ENCODE results near the gene TVP23C. TPM values are rescaled to one million over a fixed set of nuclear protein-coding genes. Genes with fewer than 3 reads are reported as not detected.

TVP23C gene
- polyA plus RNA-seq, 4 donors, result 1.9 to 12.8 (median 3.3) TPM

GRCh38 chr17:15496735-15497670, 66.3 kb downstream of the TVP23C start:
- DNase-seq (no peak), FAIRE-seq (no peak)
- no peaks in the 10 kb centered on the region for H3K4me1 ChIP-seq (ENCODE audit: control insufficient read depth in 3 of 3, insufficient read depth in 2 of 3, low read depth in 1 of 3, low read length in 2 of 3)
- no peaks in the 10 kb centered on the region for H3K27me3 ChIP-seq (ENCODE audit: control insufficient read depth in 3 of 3, insufficient read depth in 3 of 3, low read length in 3 of 3)
- H3K27ac ChIP-seq (ENCODE audit: low read depth in 1 of 3, low read length in 2 of 3), result no peak overlapping the region
- peaks cover 0 to 31% (median 0%) of the 10 kb centered on the region in 3 donors for H3K36me3 ChIP-seq (ENCODE audit: control insufficient read depth in 3 of 3, insufficient read depth in 2 of 3, low read depth in 1 of 3, low read length in 3 of 3)
- 78 to 94% (median 91%) methylated on average over 7 of the region's 7 CpGs for WGBS, 3 donors
- H3K9me3 ChIP-seq (ENCODE audit: control insufficient read depth in 2 of 2, insufficient read depth in 1 of 2, low read depth in 1 of 2, low read length in 1 of 2), result no peaks in the 10 kb centered on the region
- H3K4me3 ChIP-seq (ENCODE audit: low read depth in 1 of 3, low read length in 3 of 3), result no peak overlapping the region

- Histone ChIP-seq H3K27me3 (ENCODE audit: control insufficient read depth in 3 of 3, insufficient read depth in 3 of 3, low read length in 3 of 3) (no peaks in the 10 kb centered on the region), H3K4me1 (ENCODE audit: control insufficient read depth in 3 of 3, insufficient read depth in 2 of 3, low read depth in 1 of 3, low read length in 2 of 3) (peaks cover 0 to 10% (median 2%) of the 10 kb centered on the region in 3 donors), H3K9me3 (ENCODE audit: control insufficient read depth in 2 of 2, insufficient read depth in 1 of 2, low read depth in 1 of 2, low read length in 1 of 2) (no peaks in the 10 kb centered on the region), H3K4me3 (ENCODE audit: low read depth in 1 of 3, low read length in 3 of 3) (no peak overlapping the region), H3K36me3 (ENCODE audit: control insufficient read depth in 3 of 3, insufficient read depth in 2 of 3, low read depth in 1 of 3, low read length in 3 of 3) (peaks cover 0 to 22% (median 0%) of the 10 kb centered on the region in 3 donors), H3K27ac (ENCODE audit: low read depth in 1 of 3, low read length in 2 of 3) (no peak overlapping the region)
- no peak for FAIRE-seq
- no peak for DNase-seq
Measured at GRCh38 chr17:15494821-15495220, 68.5 kb downstream of the TVP23C start.

- no peak for FAIRE-seq
- DNase-seq, result no peak
- no peaks in the 10 kb centered on the region for H3K27me3 ChIP-seq (ENCODE audit: control insufficient read depth in 3 of 3, insufficient read depth in 3 of 3, low read length in 3 of 3)
- peaks cover 0 to 11% (median 0%) of the 10 kb centered on the region in 3 donors for H3K36me3 ChIP-seq (ENCODE audit: control insufficient read depth in 3 of 3, insufficient read depth in 2 of 3, low read depth in 1 of 3, low read length in 3 of 3)
- no peak overlapping the region for H3K4me3 ChIP-seq (ENCODE audit: low read depth in 1 of 3, low read length in 3 of 3)
- H3K27ac ChIP-seq (ENCODE audit: low read depth in 1 of 3, low read length in 2 of 3), result no peak overlapping the region
- H3K9me3 ChIP-seq (ENCODE audit: control insufficient read depth in 2 of 2, insufficient read depth in 1 of 2, low read depth in 1 of 2, low read length in 1 of 2), result no peaks in the 10 kb centered on the region
- peaks cover 0 to 10% (median 2%) of the 10 kb centered on the region in 3 donors for H3K4me1 ChIP-seq (ENCODE audit: control insufficient read depth in 3 of 3, insufficient read depth in 2 of 3, low read depth in 1 of 3, low read length in 2 of 3)
- WGBS, 3 donors, result 8 to 88% (median 65%) methylated on average over 1 of the region's 1 CpG
Measured at GRCh38 chr17:15493693-15494035, 69.6 kb downstream of the TVP23C start.

GRCh38 chr17:15492791-15493692, 70.2 kb downstream of the TVP23C start:
- peaks cover 0 to 9% (median 0%) of the 10 kb centered on the region in 3 donors for H3K36me3 ChIP-seq (ENCODE audit: control insufficient read depth in 3 of 3, insufficient read depth in 2 of 3, low read depth in 1 of 3, low read length in 3 of 3)
- 90 to 96% (median 95%) methylated on average over 8 of the region's 8 CpGs for WGBS, 3 donors
- no peaks in the 10 kb centered on the region for H3K9me3 ChIP-seq (ENCODE audit: control insufficient read depth in 2 of 2, insufficient read depth in 1 of 2, low read depth in 1 of 2, low read length in 1 of 2)
- no peaks in the 10 kb centered on the region for H3K27me3 ChIP-seq (ENCODE audit: control insufficient read depth in 3 of 3, insufficient read depth in 3 of 3, low read length in 3 of 3)
- DNase-seq, result no peak
- H3K4me3 ChIP-seq (ENCODE audit: low read depth in 1 of 3, low read length in 3 of 3), result no peak overlapping the region
- no peak overlapping the region for H3K27ac ChIP-seq (ENCODE audit: low read depth in 1 of 3, low read length in 2 of 3)
- peaks cover 0 to 10% (median 2%) of the 10 kb centered on the region in 3 donors for H3K4me1 ChIP-seq (ENCODE audit: control insufficient read depth in 3 of 3, insufficient read depth in 2 of 3, low read depth in 1 of 3, low read length in 2 of 3)
- FAIRE-seq, result no peak

- peaks cover 0 to 12% (median 0%) of the 10 kb centered on the region in 3 donors for H3K36me3 ChIP-seq (ENCODE audit: control insufficient read depth in 3 of 3, insufficient read depth in 2 of 3, low read depth in 1 of 3, low read length in 3 of 3)
- WGBS, 3 donors, result 95 to 97% (median 95%) methylated on average over 4 of the region's 4 CpGs
- FAIRE-seq, result no peak
- H3K27me3 ChIP-seq (ENCODE audit: control insufficient read depth in 3 of 3, insufficient read depth in 3 of 3, low read length in 3 of 3), result no peaks in the 10 kb centered on the region
- no peak overlapping the region for H3K4me3 ChIP-seq (ENCODE audit: low read depth in 1 of 3, low read length in 3 of 3)
- no peak for DNase-seq
- no peak overlapping the region for H3K27ac ChIP-seq (ENCODE audit: low read depth in 1 of 3, low read length in 2 of 3)
- H3K4me1 ChIP-seq (ENCODE audit: control insufficient read depth in 3 of 3, insufficient read depth in 2 of 3, low read depth in 1 of 3, low read length in 2 of 3), result peaks cover 0 to 10% (median 2%) of the 10 kb centered on the region in 3 donors
- H3K9me3 ChIP-seq (ENCODE audit: control insufficient read depth in 2 of 2, insufficient read depth in 1 of 2, low read depth in 1 of 2, low read length in 1 of 2), result no peaks in the 10 kb centered on the region
Measured at GRCh38 chr17:15492186-15492585, 71.1 kb downstream of the TVP23C start.

- H3K4me3 ChIP-seq (ENCODE audit: low read depth in 1 of 3, low read length in 3 of 3), result no peak overlapping the region
- DNase-seq (peak; percentile 94 to 95), FAIRE-seq (no peak)
- H3K9me3 ChIP-seq (ENCODE audit: control insufficient read depth in 2 of 2, insufficient read depth in 1 of 2, low read depth in 1 of 2, low read length in 1 of 2), result no peaks in the 10 kb centered on the region
- H3K27ac ChIP-seq (ENCODE audit: low read depth in 1 of 3, low read length in 2 of 3), result peak overlapping the region; percentile 70 to 88 (median 85)
- peaks cover 0 to 12% (median 0%) of the 10 kb centered on the region in 3 donors for H3K36me3 ChIP-seq (ENCODE audit: control insufficient read depth in 3 of 3, insufficient read depth in 2 of 3, low read depth in 1 of 3, low read length in 3 of 3)
- H3K4me1 ChIP-seq (ENCODE audit: control insufficient read depth in 3 of 3, insufficient read depth in 2 of 3, low read depth in 1 of 3, low read length in 2 of 3), result peaks cover 0 to 10% (median 2%) of the 10 kb centered on the region in 3 donors
- 21 to 33% (median 31%) methylated on average over 11 of the region's 11 CpGs for WGBS, 3 donors
- no peaks in the 10 kb centered on the region for H3K27me3 ChIP-seq (ENCODE audit: control insufficient read depth in 3 of 3, insufficient read depth in 3 of 3, low read length in 3 of 3)
Measured at GRCh38 chr17:15490634-15491261, 72.5 kb downstream of the TVP23C start.

GRCh38 chr17:15488557-15488956, 74.7 kb downstream of the TVP23C start:
- Histone ChIP-seq H3K4me1 (ENCODE audit: control insufficient read depth in 3 of 3, insufficient read depth in 2 of 3, low read depth in 1 of 3, low read length in 2 of 3) (peaks cover 0 to 10% (median 2%) of the 10 kb centered on the region in 3 donors), H3K4me3 (ENCODE audit: low read depth in 1 of 3, low read length in 3 of 3) (no peak overlapping the region), H3K27ac (ENCODE audit: low read depth in 1 of 3, low read length in 2 of 3) (no peak overlapping the region), H3K36me3 (ENCODE audit: control insufficient read depth in 3 of 3, insufficient read depth in 2 of 3, low read depth in 1 of 3, low read length in 3 of 3) (peaks cover 0 to 15% (median 0%) of the 10 kb centered on the region in 3 donors), H3K9me3 (ENCODE audit: control insufficient read depth in 2 of 2, insufficient read depth in 1 of 2, low read depth in 1 of 2, low read length in 1 of 2) (no peaks in the 10 kb centered on the region), H3K27me3 (ENCODE audit: control insufficient read depth in 3 of 3, insufficient read depth in 3 of 3, low read length in 3 of 3) (no peaks in the 10 kb centered on the region)
- 96 to 100% (median 97%) methylated on average over 2 of the region's 2 CpGs for WGBS, 3 donors
- no peak for FAIRE-seq
- DNase-seq, result no peak

GRCh38 chr17:15485045-15485444, 78.2 kb downstream of the TVP23C start:
- H3K4me1 ChIP-seq (ENCODE audit: control insufficient read depth in 3 of 3, insufficient read depth in 2 of 3, low read depth in 1 of 3, low read length in 2 of 3), result no peaks in the 10 kb centered on the region
- H3K36me3 ChIP-seq (ENCODE audit: control insufficient read depth in 3 of 3, insufficient read depth in 2 of 3, low read depth in 1 of 3, low read length in 3 of 3), result peaks cover 0 to 13% (median 0%) of the 10 kb centered on the region in 3 donors
- 71 to 83% (median 79%) methylated on average over 4 of the region's 4 CpGs for WGBS, 3 donors
- no peaks in the 10 kb centered on the region for H3K27me3 ChIP-seq (ENCODE audit: control insufficient read depth in 3 of 3, insufficient read depth in 3 of 3, low read length in 3 of 3)
- no peaks in the 10 kb centered on the region for H3K9me3 ChIP-seq (ENCODE audit: control insufficient read depth in 2 of 2, insufficient read depth in 1 of 2, low read depth in 1 of 2, low read length in 1 of 2)
- no peak overlapping the region for H3K27ac ChIP-seq (ENCODE audit: low read depth in 1 of 3, low read length in 2 of 3)
- no peak overlapping the region for H3K4me3 ChIP-seq (ENCODE audit: low read depth in 1 of 3, low read length in 3 of 3)
- DNase-seq (no peak), FAIRE-seq (no peak)

All from small intestine (tissue), 7 donors.